Measurements from ENCODE around the gene RPL10A.

DNA sequence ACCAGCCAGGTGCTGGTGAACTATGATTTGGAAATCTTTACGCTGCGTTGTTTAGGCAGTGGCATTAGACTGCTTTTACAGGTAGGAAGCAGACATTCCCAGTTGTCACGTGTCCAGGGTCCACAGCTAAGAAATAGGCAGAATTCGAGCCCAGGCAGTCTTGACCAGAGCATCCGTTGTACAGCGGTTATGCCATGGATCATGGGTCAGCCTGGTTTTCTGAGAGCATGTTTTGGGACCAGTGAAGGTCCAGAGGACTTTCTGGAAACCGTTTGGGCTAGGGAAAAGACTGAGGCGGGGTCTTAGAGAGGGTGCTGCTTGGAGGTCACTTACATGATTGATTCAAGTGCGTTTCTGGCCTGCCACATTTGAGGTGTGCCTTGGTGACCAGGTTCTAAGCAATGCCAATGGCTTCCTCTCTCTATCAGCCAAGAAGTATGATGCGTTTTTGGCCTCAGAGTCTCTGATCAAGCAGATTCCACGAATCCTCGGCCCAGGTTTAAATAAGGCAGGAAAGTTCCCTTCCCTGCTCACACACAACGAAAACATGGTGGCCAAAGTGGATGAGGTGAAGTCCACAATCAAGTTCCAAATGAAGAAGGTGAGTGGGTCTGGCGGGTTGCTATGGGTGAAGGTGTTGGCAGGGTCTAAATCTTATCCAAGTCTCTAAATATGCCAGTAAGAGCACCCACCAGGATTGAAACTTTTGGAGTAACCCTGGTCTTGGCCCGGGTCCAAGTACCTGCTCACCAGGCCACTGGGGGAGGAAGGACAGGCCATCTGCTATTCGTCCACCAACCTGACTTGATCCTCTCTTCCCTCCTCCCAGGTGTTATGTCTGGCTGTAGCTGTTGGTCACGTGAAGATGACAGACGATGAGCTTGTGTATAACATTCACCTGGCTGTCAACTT lies 1.8 kb downstream of the RPL10A start:
- TF ChIP-seq, protein P1, sequence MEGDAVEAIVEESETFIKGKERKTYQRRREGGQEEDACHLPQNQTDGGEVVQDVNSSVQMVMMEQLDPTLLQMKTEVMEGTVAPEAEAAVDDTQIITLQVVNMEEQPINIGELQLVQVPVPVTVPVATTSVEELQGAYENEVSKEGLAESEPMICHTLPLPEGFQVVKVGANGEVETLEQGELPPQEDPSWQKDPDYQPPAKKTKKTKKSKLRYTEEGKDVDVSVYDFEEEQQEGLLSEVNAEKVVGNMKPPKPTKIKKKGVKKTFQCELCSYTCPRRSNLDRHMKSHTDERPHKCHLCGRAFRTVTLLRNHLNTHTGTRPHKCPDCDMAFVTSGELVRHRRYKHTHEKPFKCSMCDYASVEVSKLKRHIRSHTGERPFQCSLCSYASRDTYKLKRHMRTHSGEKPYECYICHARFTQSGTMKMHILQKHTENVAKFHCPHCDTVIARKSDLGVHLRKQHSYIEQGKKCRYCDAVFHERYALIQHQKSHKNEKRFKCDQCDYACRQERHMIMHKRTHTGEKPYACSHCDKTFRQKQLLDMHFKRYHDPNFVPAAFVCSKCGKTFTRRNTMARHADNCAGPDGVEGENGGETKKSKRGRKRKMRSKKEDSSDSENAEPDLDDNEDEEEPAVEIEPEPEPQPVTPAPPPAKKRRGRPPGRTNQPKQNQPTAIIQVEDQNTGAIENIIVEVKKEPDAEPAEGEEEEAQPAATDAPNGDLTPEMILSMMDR (IDR thresholded peaks at IDR 0.05): no peak
- TF ChIP-seq POLR2A (IDR thresholded peaks at IDR 0.05): no peak
